Activated naive CD8-positive, alpha-beta T cell treated with anti-CD3 and anti-CD28 coated beads, Interleukin-2, amount 50 U/mL, for 24 hours (primary cell): ENCODE measurements around the gene CREB1.

Source experiments
- ATAC-seq: fragments of 150-1000 bp; cut with Tn5 transposase; one replicate; pipeline ENCODE4 v1.10.0; 2021
- DNase-seq: peaks from one replicate; pipeline ENCODE4 v3.0.0; 2021
- H3K27ac Mint-ChIP-seq: one replicate; pipeline ENCODE4 v1.8.0; 2021; ENCODE audit warnings: mild to moderate bottlenecking, mixed read lengths
- H3K27me3 Mint-ChIP-seq: one replicate; pipeline ENCODE4 v1.8.0; 2021; ENCODE audit warnings: mixed read lengths
- H3K36me3 Mint-ChIP-seq: one replicate; pipeline ENCODE4 v1.8.0; 2021; ENCODE audit warnings: low read depth, mixed read lengths
- H3K4me1 Mint-ChIP-seq: one replicate; pipeline ENCODE4 v1.8.0; 2021; ENCODE audit warnings: mixed read lengths
- H3K4me3 Mint-ChIP-seq: one replicate; pipeline ENCODE4 v1.8.0; 2021; ENCODE audit warnings: mild to moderate bottlenecking, moderate library complexity, mixed read lengths
- H3K9me3 Mint-ChIP-seq: one replicate; pipeline ENCODE4 v1.8.0; 2021; ENCODE audit warnings: mixed read lengths

CREB1 gene

DNA sequence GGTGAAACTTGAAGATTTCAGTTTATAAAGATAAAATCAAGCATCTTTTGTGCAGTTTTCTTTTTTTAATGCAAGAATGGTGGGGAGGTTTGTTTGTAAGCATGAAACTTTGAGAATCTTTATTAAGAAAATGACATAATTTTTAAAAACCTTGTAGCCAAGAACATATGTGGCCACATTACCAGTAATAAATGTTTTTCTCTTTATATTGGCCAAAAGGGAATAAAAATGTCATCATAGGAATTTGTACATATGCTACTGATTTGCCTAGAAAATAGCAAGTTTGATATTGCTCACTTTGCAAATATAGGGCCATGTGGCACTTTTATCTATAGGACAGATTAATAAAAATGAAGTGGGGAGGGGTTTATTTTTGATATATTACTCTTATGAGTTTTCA is 69.9 kb downstream of the CREB1 start:
- H3K4me3 Mint-ChIP-seq: no peak overlapping the region
- no peak for DNase-seq

DNA sequence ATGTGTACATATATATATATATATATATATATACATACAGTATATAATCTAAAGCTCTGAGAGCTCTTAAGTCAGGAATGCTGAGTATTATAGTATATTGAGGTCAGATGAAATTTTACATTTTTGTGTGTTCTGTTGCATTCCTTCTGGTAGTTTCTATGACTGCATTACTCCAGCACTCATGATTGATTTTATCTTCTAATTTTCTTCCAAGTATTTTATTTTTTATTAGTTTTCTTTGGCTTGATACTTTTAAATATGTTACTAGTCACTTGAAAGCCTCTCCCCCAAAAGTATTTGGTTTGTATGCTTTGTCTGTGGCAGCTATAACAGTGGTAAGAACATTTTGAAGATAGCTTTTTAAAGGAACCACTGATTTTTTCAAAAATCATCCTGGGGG is 70.5 kb downstream of the CREB1 start:
- Mint-ChIP-seq H3K27ac (no peak overlapping the region), H3K9me3 (no peaks in the 10 kb centered on the region), H3K4me3 (no peak overlapping the region), H3K4me1 (peaks cover 13% of the 10 kb centered on the region), H3K27me3 (no peaks in the 10 kb centered on the region), H3K36me3 (peaks cover 41% of the 10 kb centered on the region)
- ATAC-seq (no peak), DNase-seq (no peak)

More for the DNA sequence above, 69.9 kb downstream of the CREB1 start:
- peaks cover 15% of the 10 kb centered on the region for H3K4me1 Mint-ChIP-seq
- peaks cover 37% of the 10 kb centered on the region for H3K36me3 Mint-ChIP-seq
- ATAC-seq: no peak
- H3K27ac Mint-ChIP-seq: no peak overlapping the region
- no peaks in the 10 kb centered on the region for H3K27me3 Mint-ChIP-seq
- no peaks in the 10 kb centered on the region for H3K9me3 Mint-ChIP-seq

DNA sequence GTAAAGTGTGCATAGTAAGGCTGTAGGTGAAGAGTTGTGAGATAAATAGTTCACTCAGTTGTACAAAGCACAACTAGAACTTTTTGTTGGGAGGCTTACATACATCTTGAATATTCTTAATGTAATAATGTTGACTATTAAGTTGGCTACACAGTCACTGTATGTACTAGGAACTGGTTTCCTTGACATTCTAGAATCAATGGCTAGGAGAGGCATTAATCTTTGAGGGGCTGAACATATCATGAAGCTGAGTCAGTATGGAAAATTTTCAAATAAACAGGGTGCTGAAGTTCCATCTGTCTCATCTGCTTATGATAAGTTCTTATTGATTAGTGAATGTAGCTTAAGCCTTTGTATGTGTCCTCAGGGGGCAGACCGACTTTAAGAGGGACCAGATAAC is 72.0 kb downstream of the CREB1 start:
- H3K36me3 Mint-ChIP-seq: peaks cover 42% of the 10 kb centered on the region
- H3K4me3 Mint-ChIP-seq: no peak overlapping the region
- H3K4me1 Mint-ChIP-seq: peaks cover 13% of the 10 kb centered on the region
- no peak for DNase-seq
- no peaks in the 10 kb centered on the region for H3K27me3 Mint-ChIP-seq
- H3K27ac Mint-ChIP-seq: peak overlapping the region; percentile 23
- ATAC-seq: no peak
- no peaks in the 10 kb centered on the region for H3K9me3 Mint-ChIP-seq

DNA sequence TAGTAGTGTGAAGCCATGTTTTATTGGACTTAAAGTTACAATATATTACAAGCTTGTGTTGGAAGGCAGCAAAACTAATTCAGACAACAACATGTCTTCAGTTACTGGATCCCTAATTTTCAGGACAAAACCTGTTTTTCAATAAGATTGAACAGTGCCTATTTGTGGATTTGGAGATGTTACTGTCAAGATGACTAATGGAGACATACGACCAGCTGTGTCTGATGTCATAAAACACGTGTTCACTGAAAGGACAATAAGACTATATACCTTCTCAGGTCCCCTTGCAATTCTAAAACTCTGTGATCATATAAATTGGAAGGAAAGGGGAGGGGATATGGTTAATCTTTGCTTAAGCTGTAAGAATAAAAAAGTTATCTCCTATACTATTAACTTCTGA is 73.7 kb downstream of the CREB1 start:
- no peaks in the 10 kb centered on the region for H3K9me3 Mint-ChIP-seq
- no peak overlapping the region for H3K4me3 Mint-ChIP-seq
- no peak for DNase-seq
- H3K4me1 Mint-ChIP-seq: peaks cover 13% of the 10 kb centered on the region
- H3K27ac Mint-ChIP-seq: no peak overlapping the region
- no peak for ATAC-seq
- peaks cover 45% of the 10 kb centered on the region for H3K36me3 Mint-ChIP-seq
- no peaks in the 10 kb centered on the region for H3K27me3 Mint-ChIP-seq

DNA sequence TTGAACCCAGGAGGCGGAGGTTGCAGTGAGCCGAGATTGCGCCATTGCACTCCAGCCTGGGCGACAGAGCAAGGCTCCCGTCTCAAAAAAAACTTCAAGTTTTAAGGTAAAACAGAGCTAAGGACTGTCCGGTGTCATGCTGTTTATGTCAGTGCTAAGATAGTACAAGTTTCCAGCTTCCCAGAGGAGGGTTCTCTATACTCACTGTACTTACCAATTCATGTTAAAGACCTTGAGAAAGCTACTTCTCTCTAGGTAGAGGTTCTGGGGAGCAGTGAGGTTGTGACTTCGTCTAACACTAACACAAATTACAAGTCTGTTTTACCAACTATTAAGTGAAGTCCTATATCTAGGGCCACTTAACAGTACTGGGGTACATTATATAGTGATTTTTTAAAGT is 76.6 kb downstream of the CREB1 start:
- Mint-ChIP-seq H3K4me3 (no peak overlapping the region), H3K27ac (no peak overlapping the region), H3K27me3 (no peaks in the 10 kb centered on the region)

DNA sequence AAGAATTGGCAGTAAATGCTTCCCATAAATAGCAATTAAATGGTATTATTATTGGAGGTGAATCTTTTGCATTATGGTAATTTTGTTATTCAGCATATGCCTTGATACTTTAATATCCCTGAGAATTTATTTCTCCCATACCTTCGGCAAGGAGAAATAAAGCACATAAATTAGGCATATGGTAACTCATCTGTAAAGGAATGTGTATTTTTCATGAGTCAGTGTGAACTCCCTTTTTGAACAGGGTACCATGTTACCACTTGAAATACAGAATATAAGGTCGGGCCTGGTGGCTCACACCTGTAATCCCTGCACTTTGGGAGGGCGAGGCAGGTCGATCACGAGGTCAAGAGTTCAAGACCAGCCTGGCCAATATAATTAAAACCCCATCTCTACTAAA is 77.1 kb downstream of the CREB1 start:
- ATAC-seq (no peak), DNase-seq (no peak)
- Mint-ChIP-seq H3K27ac (no peak overlapping the region), H3K9me3 (no peaks in the 10 kb centered on the region), H3K4me3 (no peak overlapping the region), H3K27me3 (no peaks in the 10 kb centered on the region), H3K4me1 (peaks cover 11% of the 10 kb centered on the region), H3K36me3 (peaks cover 47% of the 10 kb centered on the region)

More for the DNA sequence above, 76.6 kb downstream of the CREB1 start:
- peaks cover 15% of the 10 kb centered on the region for H3K4me1 Mint-ChIP-seq
- H3K36me3 Mint-ChIP-seq: peaks cover 47% of the 10 kb centered on the region
- no peak for ATAC-seq
- DNase-seq: no peak
- no peaks in the 10 kb centered on the region for H3K9me3 Mint-ChIP-seq

DNA sequence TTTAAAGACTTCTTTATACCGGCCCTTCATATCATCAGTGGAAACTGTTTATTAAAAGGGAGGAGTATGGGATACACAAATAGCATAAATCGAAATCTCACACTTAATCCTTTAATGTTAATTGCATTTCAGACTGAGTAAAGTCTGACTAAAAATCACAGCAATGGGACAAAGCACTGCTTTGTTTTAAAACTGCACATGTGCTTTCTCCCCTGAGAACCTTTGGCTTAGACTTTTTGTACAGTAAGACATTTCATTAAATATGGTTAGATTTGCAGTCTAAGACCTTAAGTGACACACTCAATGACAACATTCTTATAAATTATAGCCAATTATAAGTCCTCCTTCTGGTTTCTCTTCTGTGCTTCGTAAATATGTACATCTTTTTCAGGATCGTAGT is 83.0 kb downstream of the CREB1 start:
- Mint-ChIP-seq H3K36me3 (peaks cover 53% of the 10 kb centered on the region), H3K27me3 (no peaks in the 10 kb centered on the region), H3K9me3 (no peaks in the 10 kb centered on the region), H3K4me3 (no peak overlapping the region), H3K4me1 (peaks cover 2% of the 10 kb centered on the region), H3K27ac (no peak overlapping the region)
- DNase-seq (no peak), ATAC-seq (no peak)

DNA sequence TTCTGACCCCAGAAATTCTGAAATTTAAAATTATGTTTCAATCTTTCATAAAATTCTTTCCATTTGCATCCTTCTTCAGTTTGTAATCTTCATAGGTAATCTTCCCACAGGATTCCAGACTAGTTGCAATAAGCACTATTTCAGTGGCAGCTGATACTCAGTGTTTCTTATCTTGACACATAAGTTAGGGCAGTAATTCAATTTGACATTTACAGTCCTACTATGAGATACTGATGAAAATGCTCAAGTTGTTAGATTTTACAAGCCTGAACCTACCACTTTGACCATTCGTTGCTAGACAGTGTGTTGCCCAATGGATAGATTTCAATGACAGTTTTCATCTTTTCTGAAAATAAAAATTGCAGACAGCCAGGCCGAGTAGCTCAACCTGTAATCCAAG is 85.1 kb downstream of the CREB1 start:
- DNase-seq (no peak), ATAC-seq (no peak)
- Mint-ChIP-seq H3K9me3 (no peaks in the 10 kb centered on the region), H3K4me3 (no peak overlapping the region), H3K4me1 (peaks cover 10% of the 10 kb centered on the region), H3K27ac (no peak overlapping the region), H3K36me3 (peaks cover 53% of the 10 kb centered on the region), H3K27me3 (no peaks in the 10 kb centered on the region)

DNA sequence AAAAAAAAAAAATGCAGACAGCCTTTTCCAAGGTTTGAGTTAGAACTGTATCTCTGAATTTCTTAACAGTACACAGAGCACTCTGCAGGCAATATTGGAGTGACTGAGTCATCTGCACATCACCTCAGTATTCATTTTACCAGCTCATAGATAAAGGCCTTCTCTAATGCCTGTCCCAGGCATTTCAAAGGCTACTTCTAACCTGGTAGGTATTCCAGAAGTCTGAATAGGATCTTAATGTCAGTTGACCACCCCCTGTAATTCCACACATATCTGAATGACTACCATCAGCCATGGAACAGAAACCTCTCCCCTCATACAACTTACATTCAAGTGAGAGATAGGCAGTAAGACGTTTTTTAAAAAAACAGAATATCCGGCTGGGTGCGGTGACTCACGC is 86.4 kb downstream of the CREB1 start:
- Mint-ChIP-seq H3K27me3 (no peaks in the 10 kb centered on the region), H3K4me3 (no peak overlapping the region), H3K4me1 (peaks cover 22% of the 10 kb centered on the region), H3K36me3 (peaks cover 63% of the 10 kb centered on the region), H3K27ac (no peak overlapping the region), H3K9me3 (no peaks in the 10 kb centered on the region)
- ATAC-seq (no peak), DNase-seq (no peak)

DNA sequence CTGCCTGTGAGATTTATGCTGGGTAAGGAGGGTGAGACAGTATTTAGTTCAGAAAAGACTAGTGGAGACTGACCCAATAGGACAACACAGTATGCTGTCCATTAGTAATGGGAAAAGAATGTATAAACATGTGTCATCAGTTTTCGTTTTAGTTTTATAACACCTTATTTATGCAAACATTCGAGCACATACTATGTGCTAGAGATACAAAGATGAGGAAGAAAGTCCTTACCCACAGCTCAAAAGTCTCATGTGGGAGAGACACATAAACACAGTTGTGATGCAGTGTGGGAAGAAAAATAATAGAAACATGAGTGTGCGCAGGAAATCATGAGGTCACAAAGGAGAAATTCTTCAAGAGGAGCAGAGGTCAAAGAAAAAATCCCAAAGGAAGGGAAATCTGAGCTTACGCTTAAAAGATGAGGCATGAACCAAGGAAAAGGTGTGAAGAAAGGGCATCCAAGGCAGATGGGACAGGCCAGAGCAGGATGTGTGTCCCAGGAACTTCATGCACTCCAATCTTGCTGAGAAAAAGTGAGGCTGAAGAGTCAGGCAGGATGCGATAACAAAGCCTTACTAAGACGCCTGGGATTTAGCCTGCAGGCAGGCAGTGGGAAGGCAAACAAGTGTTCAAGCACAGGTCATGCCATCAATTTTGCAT is 87.4 kb downstream of the CREB1 start:
- Mint-ChIP-seq H3K4me1 (peaks cover 32% of the 10 kb centered on the region), H3K4me3 (no peak overlapping the region), H3K9me3 (no peaks in the 10 kb centered on the region), H3K36me3 (peaks cover 70% of the 10 kb centered on the region), H3K27me3 (no peaks in the 10 kb centered on the region), H3K27ac (no peak overlapping the region)
- DNase-seq (no peak), ATAC-seq (no peak)

DNA sequence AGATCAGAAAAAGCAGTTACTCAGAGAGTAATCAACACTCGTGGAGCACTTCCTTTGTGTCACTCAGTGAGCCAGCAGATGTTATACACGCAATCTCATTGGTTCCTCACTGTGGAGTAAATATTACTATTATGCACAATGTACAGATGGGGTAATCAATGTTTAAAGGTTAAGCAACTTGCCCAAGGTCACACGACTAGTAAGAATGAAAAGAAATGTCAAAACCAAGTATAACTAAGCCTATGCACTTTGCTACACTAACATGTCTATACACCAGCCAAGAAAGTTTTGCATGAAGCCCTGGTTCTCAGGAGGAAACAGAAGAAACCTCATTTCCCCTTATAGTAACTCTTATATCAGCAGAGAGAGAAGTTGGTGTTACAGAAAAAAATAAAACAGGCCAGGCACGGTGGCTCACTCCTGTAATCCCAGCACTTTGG is 90.0 kb downstream of the CREB1 start:
- Mint-ChIP-seq H3K4me1 (peaks cover 55% of the 10 kb centered on the region), H3K27me3 (no peaks in the 10 kb centered on the region)
- no peak for ATAC-seq

DNA sequence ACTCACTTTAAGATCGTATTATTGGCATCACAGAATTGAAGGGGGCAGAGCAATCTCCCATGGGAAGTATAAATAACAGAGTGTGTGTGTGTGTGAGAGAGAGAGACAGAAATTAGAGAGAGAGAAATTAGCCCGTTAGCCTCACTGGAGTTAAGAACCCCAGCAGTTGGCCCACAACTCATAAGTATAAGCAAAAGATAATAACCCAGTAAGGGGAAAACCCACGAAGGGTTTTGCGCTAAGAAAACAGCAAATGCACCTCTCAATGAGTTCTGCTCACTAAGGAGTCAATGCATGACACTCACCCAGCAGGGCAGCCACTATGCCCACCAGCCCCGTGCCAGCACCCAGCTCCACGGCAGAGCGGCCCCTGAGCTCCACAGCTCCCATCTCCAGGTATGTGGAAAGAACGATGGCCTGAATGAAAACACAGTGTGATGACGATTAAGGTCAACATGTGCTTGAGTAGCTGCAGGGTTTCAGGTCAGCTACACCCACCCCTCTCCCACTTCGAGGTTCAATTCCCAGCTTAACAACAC is 91.8 kb downstream of the CREB1 start:
- no peaks in the 10 kb centered on the region for H3K9me3 Mint-ChIP-seq
- ATAC-seq: no peak
- H3K27me3 Mint-ChIP-seq: no peaks in the 10 kb centered on the region
- H3K4me1 Mint-ChIP-seq: peaks cover 65% of the 10 kb centered on the region
- H3K4me3 Mint-ChIP-seq: peak overlapping the region; percentile 31
- H3K36me3 Mint-ChIP-seq: peaks cover 59% of the 10 kb centered on the region
- H3K27ac Mint-ChIP-seq: peak overlapping the region; percentile 52
- DNase-seq: no peak

More for the DNA sequence above, 90.0 kb downstream of the CREB1 start:
- DNase-seq: no peak
- no peaks in the 10 kb centered on the region for H3K9me3 Mint-ChIP-seq
- H3K27ac Mint-ChIP-seq: peak overlapping the region; percentile 28
- peaks cover 70% of the 10 kb centered on the region for H3K36me3 Mint-ChIP-seq
- peak overlapping the region; percentile 13 for H3K4me3 Mint-ChIP-seq

DNA sequence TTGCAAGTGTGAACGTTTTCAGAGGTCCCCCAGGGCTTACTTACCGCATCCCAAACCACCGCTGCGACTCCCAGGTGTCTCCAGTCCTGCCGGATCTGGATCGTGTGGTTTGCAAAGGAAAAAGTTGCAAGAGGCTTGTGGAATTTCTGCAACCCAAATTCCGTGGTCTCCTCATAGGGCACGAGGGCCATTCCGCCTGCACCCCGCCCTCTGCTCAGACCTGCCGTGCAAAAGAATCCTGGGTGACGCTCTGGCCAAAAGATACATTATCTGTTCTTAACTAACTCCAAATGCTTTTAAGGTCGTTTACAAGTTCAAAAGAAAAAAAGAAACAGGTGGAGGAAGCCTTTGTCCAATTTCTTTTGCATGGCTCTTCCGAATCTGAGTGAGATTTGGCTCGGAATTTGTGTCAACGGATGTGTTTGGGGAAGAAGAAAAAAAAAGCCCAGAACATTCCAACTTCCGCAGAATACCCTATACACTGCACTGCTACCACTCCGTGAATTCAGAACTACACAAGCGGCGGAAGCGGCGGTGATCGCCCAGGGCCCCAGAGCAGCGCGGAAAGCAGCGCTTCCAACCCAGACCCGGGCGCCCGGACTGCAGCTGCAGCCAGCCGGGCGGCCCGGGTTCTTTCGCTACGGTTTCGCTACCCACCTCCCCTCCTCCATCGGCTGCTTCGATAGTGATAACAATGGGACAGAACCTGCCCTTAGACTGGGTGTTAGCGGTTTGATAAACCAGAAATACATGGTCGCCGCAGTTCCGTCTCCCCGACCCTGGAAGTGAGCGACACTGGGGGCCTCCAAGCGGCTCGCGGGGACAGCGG is 94.6 kb downstream of the CREB1 start:
- Mint-ChIP-seq H3K27ac (peak overlapping the region; percentile 86), H3K4me3 (peak overlapping the region; percentile 88), H3K27me3 (no peaks in the 10 kb centered on the region), H3K9me3 (no peaks in the 10 kb centered on the region), H3K4me1 (peaks cover 69% of the 10 kb centered on the region), H3K36me3 (peaks cover 36% of the 10 kb centered on the region)
- peak; percentile 69 for DNase-seq
- peak; percentile 37 for ATAC-seq

DNA sequence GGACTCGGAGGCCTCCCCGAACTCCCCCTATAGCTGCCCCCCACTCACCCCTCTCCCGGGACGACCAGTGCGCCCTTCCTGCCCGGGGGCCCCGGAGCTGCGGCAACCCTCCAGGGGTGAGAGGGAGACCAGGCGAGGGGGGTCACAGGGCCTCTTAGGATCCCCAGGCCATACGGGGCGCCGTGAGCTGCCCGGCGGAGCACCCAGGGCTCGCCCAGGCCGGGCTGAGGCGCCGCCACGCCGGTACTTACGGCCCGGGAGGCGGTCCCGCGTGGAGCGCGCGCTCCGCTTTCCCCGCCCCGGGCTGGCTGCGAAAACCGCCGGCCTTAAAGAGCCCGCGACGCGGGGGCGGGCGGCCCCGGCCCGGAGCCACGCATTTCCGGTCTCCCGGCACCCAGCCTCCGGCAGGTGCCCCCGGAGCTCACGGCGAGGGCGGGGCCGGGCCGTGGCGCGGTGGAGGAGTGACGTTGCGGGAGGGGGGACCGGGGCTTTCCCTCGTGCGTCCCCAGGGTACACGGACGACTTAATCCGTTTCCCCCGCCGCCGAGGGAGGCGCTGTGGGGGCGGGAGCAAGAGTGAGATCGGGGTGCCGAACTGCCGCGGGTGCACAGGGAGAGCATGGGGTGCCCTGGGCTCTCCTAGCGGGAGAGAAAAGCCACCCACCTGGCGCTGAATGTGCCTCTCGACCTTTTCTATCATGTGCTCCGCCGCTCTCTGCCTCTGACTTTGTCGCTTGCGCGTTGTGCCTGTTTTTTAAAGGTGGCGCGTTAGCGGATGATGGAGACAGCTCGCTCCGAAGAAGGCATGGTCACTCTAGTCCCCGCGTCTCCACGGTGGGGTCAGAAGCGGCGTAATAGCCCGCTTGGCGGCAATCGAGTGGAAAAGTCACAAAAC is 95.5 kb downstream of the CREB1 start, which contains the start of gene METTL21A:
Gene METTL21A, minus strand, starts transcription at position 381 of the 894 bp plus-strand sequence. CDS start 1,019 bp downstream, outside the sequence.
- Mint-ChIP-seq H3K36me3 (peaks cover 31% of the 10 kb centered on the region), H3K27me3 (no peaks in the 10 kb centered on the region), H3K27ac (peak within 1 kb of the TSS; percentile 91), H3K4me3 (peak within 1 kb of the TSS; percentile 88), H3K9me3 (no peaks in the 10 kb centered on the region), H3K4me1 (peaks cover 62% of the 10 kb centered on the region)
- peak; percentile 84 for ATAC-seq
- peak; percentile 94 for DNase-seq
